Measurements from ENCODE around the gene OTUD4.
A peak's percentile ranks its signal among the peaks of the same experiment; 100 is the strongest.

The OTUD4 gene

DNA sequence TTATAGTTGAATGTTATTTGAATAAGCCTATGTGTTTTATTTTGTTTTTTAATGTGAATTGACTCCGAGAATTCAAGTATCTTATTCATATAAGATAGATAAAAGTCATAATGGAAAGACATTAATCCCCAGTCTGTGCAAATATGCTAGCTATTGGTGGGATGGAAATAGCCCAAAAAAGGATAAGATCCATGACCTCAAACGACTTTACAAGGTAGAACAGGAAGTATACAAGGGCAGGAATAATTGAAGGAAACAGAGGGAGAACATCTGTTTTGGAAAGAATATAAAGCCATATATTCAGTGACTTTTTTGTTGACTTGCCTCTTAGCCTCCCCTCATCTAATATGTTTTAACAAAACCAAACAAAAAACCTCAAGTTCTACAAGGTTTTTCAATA lies 73.3 kb downstream of the OTUD4 start:
- TF ChIP-seq, protein P1, sequence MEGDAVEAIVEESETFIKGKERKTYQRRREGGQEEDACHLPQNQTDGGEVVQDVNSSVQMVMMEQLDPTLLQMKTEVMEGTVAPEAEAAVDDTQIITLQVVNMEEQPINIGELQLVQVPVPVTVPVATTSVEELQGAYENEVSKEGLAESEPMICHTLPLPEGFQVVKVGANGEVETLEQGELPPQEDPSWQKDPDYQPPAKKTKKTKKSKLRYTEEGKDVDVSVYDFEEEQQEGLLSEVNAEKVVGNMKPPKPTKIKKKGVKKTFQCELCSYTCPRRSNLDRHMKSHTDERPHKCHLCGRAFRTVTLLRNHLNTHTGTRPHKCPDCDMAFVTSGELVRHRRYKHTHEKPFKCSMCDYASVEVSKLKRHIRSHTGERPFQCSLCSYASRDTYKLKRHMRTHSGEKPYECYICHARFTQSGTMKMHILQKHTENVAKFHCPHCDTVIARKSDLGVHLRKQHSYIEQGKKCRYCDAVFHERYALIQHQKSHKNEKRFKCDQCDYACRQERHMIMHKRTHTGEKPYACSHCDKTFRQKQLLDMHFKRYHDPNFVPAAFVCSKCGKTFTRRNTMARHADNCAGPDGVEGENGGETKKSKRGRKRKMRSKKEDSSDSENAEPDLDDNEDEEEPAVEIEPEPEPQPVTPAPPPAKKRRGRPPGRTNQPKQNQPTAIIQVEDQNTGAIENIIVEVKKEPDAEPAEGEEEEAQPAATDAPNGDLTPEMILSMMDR (IDR thresholded peaks at IDR 0.05), result no peak
- Histone ChIP-seq H3K27ac (no peak overlapping the region), H3K36me3 (peaks cover 69 to 73% (median 70%) of the 10 kb centered on the region in 3 donors), H3K9me3 (no peaks in the 10 kb centered on the region), H3K4me3 (no peak overlapping the region), H3K27me3 (no peaks in the 10 kb centered on the region), H3K4me1 (peaks cover 0 to 16% (median 2%) of the 10 kb centered on the region in 4 donors)
- intact Hi-C loops (cut with DNase I; ENCODE audit: low total_unique reads), result loop anchor here (10.0 kb wide), 1 partner anchor 68 kb away; no protein-coding TSS in a partner anchor
- no peak for DNase-seq

GRCh38 chr4:145103496-145103895 lies 76.9 kb downstream of the OTUD4 start:
- Histone ChIP-seq H3K4me1 (peaks cover 0 to 46% (median 10%) of the 10 kb centered on the region in 4 donors), H3K9me3 (no peaks in the 10 kb centered on the region), H3K27me3 (no peaks in the 10 kb centered on the region), H3K27ac (no peak overlapping the region), H3K36me3 (peaks cover 34 to 42% (median 37%) of the 10 kb centered on the region in 3 donors), H3K4me3 (no peak overlapping the region)
- no peak for DNase-seq
- TF ChIP-seq, protein P1 (IDR thresholded peaks at IDR 0.05), result no peak
- intact Hi-C loops (cut with DNase I; ENCODE audit: low total_unique reads), result loop anchor here (10.0 kb wide), 1 partner anchor 71 kb away; no protein-coding TSS in a partner anchor

GRCh38 chr4:145102619-145103018 lies 77.8 kb downstream of the OTUD4 start:
- Histone ChIP-seq H3K27ac (no peak overlapping the region), H3K9me3 (no peaks in the 10 kb centered on the region), H3K4me3 (no peak overlapping the region), H3K4me1 (peaks cover 0 to 46% (median 10%) of the 10 kb centered on the region in 4 donors), H3K27me3 (no peaks in the 10 kb centered on the region), H3K36me3 (peaks cover 25 to 33% (median 28%) of the 10 kb centered on the region in 3 donors)
- no peak for DNase-seq
- TF ChIP-seq, protein P1 (IDR thresholded peaks at IDR 0.05), result no peak
- intact Hi-C loops (cut with DNase I; ENCODE audit: low total_unique reads), result loop anchor here (10.0 kb wide), 1 partner anchor 72 kb away; no protein-coding TSS in a partner anchor

- peaks cover 13 to 18% (median 13%) of the 10 kb centered on the region in 3 donors for H3K36me3 ChIP-seq
- H3K4me3 ChIP-seq, result no peak overlapping the region
- no peak for DNase-seq
- intact Hi-C loops (cut with DNase I; ENCODE audit: low total_unique reads), result loop anchor here (10.0 kb wide), 1 partner anchor 74 kb away; no protein-coding TSS in a partner anchor
- no peaks in the 10 kb centered on the region for H3K27me3 ChIP-seq
- H3K27ac ChIP-seq, result no peak overlapping the region
- TF ChIP-seq, protein P1 (IDR thresholded peaks at IDR 0.05), result no peak
- peaks cover 0 to 61% (median 17%) of the 10 kb centered on the region in 4 donors for H3K4me1 ChIP-seq
- no peaks in the 10 kb centered on the region for H3K9me3 ChIP-seq
Observed at GRCh38 chr4:145101091-145101490, 79.3 kb downstream of the OTUD4 start.

DNA sequence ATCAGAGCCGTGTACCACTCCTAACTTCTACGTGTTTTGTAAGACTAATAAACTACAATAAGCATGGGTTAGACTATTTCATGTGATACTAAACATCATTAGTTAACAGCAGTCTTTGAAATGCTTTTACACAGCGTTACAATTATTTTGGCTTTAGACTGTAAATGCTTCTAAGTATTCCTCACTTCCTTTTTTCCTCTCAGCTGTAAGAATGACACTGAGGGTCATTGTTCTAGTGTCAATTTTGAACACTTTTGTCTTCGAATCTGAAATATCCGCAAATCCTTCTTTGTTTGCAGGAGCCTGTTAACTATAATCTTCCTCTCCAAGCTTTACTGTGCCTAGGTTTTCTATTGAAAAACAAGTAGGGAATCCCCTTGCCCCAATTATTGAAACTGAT lies 80.7 kb downstream of the OTUD4 start:
- intact Hi-C loops (cut with DNase I; ENCODE audit: low total_unique reads), result loop anchor here (5.0 to 10.0 kb wide), 2 partner anchors 75 to 1542 kb away; no protein-coding TSS in a partner anchor
- Histone ChIP-seq H3K4me3 (peak overlapping the region; percentile 64 to 75), H3K9me3 (no peaks in the 10 kb centered on the region), H3K36me3 (peaks cover 2 to 17% (median 2%) of the 10 kb centered on the region in 3 donors), H3K27me3 (no peaks in the 10 kb centered on the region), H3K27ac (no peak overlapping the region), H3K4me1 (peaks cover 0 to 68% (median 17%) of the 10 kb centered on the region in 4 donors)
- TF ChIP-seq, protein P1 (IDR thresholded peaks at IDR 0.05), result no peak
- DNase-seq, result no peak

Data from tibial artery (tissue), 4 donors.